ENCODE results near the gene MYLK3.

- TF ChIP-seq POLR2A (IDR thresholded peaks at IDR 0.05): no peak
- TF ChIP-seq, protein P1, sequence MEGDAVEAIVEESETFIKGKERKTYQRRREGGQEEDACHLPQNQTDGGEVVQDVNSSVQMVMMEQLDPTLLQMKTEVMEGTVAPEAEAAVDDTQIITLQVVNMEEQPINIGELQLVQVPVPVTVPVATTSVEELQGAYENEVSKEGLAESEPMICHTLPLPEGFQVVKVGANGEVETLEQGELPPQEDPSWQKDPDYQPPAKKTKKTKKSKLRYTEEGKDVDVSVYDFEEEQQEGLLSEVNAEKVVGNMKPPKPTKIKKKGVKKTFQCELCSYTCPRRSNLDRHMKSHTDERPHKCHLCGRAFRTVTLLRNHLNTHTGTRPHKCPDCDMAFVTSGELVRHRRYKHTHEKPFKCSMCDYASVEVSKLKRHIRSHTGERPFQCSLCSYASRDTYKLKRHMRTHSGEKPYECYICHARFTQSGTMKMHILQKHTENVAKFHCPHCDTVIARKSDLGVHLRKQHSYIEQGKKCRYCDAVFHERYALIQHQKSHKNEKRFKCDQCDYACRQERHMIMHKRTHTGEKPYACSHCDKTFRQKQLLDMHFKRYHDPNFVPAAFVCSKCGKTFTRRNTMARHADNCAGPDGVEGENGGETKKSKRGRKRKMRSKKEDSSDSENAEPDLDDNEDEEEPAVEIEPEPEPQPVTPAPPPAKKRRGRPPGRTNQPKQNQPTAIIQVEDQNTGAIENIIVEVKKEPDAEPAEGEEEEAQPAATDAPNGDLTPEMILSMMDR (IDR thresholded peaks at IDR 0.05): no peak
These were observed 20.5 kb downstream of the MYLK3 start for GRCh38 chr16:46727630-46728029.
